SK-N-SH (cell line): ENCODE data around the gene TCTN1.

ENCODE experiments used
- CTCF ChIP-seq: fragments of 200-600 bp; sonication (generic); IDR thresholded peaks from 2 replicates; pipeline ENCODE4 v1.6.1; 2017; ENCODE audit warnings: antibody characterized with exemption, mild to moderate bottlenecking, moderate library complexity
- GABPA ChIP-seq: IDR thresholded peaks from 2 replicates; pipeline ENCODE4 v1.4.0; 2012; ENCODE audit warnings: low read depth, mild to moderate bottlenecking
- IRF3 ChIP-seq: fragments of 150-350 bp; IDR thresholded peaks from 2 replicates; pipeline ENCODE4 v1.6.1; 2016; ENCODE audit warnings: mild to moderate bottlenecking, low read depth, low read length
- MAX ChIP-seq: IDR thresholded peaks from 2 replicates; pipeline ENCODE4 v1.4.0; 2012; ENCODE audit warnings: low read depth
- PBX3 ChIP-seq: IDR thresholded peaks from 2 replicates; pipeline ENCODE4; 2012
- POLR2AphosphoS5 ChIP-seq: IDR thresholded peaks from 2 replicates; pipeline ENCODE4 v1.6.1; 2012; ENCODE audit warnings: low read depth, low read length
- RAD21 ChIP-seq: IDR thresholded peaks from 2 replicates; pipeline ENCODE4 v1.6.1; 2012; ENCODE audit warnings: mild to moderate bottlenecking, low read length
- SMC3 ChIP-seq: IDR thresholded peaks from 2 replicates; pipeline ENCODE4 v1.6.1; 2012; ENCODE audit warnings: low read depth, low read length, improper control_type of control experiment
- USF2 ChIP-seq: fragments of 150-350 bp; IDR thresholded peaks from 2 replicates; pipeline ENCODE4 v1.6.1; 2017; ENCODE audit warnings: antibody characterized with exemption, low read length, low read depth, borderline replicate concordance
- YY1 ChIP-seq: IDR thresholded peaks from 2 replicates; pipeline ENCODE4 v1.4.0; 2012; ENCODE audit warnings: low read depth, mild to moderate bottlenecking

- TF ChIP-seq MAX = no peak
- TF ChIP-seq CTCF = peak; percentile 45
- TF ChIP-seq RAD21 = peak; percentile 66
- no peak for TF ChIP-seq YY1
- TF ChIP-seq POLR2AphosphoS5 = no peak
- no peak for TF ChIP-seq PBX3
- TF ChIP-seq GABPA = no peak
- TF ChIP-seq IRF3 = no peak
- TF ChIP-seq USF2 = no peak
- TF ChIP-seq SMC3 = peak; percentile 52; the same call in 1 of the 2 replicates
These were observed 84.4 kb downstream of the TCTN1 start for GRCh38 chr12:110698171-110698902.
